ENCODE data around the gene ACAA1.
"Not testable (repeated sequence)": the region's sequence is repeated elsewhere in the genome, so short reads cannot be mapped to it uniquely, and the experiment has no call there.

The ACAA1 gene

DNA sequence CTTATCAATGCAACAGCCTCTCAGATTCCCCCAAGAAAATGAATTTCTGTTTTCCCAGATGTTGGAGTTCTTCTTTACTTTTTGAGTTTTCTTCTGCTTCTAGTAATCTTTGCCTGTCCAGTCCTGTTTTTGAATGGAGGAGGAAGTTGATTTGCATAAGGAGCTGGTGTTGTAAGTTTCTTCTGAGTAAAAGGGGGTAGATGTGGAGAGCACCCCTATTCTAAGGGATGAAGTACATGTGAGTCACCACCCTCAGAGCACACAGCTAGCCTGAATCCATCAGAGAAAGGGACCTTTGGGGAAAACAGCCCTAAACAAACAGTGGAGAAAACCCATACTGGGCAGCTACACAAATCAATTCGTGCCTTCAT, 34.5 kb downstream of the ACAA1 start:
- DNase-seq (ENCODE audit: low read depth in 2 of 2), result no peak

DNA sequence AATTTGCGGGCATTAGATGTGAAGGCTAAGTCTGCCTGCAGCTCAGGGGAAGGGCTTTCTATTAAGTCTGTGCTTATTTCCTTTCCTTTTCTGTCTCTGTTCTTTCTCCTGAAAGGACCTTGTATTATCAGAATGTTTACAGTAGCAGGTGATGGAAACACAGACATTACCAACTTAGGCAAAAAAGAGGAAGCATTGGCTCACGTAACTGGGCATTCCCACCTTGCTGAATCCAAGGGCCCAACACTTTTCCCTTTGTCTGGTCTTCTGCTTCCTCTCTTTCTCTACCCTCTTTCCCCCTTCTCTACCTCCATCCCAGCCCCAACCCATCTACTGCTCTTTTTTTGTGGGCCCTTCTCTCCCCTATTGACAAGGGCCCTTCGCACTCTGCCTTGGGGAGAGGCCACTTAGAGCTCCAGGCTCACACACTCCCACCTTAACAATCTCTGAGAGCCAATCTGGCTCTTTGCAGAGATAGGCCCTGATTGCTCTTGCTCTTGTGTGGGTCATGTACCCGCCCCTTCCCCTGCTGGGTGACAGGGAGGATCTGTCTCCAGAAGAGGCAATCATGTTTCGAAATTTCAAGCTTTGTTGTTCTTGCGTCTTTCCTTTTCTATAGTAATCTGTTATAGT, 35.0 kb downstream of the ACAA1 start:
- no peak for DNase-seq (ENCODE audit: low read depth in 2 of 2)

DNA sequence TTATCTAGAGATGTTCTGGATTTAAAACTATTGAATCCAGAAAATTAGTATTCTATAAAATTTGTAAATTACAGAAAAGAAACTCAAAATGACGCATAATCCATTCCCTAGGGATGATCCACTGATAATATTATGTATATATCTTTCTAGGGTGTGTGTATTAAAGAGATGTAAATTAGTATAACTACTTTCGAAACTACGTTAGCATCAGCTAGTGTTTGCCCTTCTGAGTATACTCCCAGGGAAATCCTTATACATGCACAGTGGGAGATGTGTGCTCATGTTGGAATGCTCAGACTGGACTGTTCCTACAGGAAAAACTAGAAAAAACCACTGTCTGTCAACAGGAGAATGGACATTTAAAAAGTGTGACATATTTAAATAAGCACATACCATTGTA, 36.4 kb downstream of the ACAA1 start:
- DNase-seq (ENCODE audit: low read depth in 2 of 2), result no peak

- no peak for DNase-seq (ENCODE audit: low read depth in 2 of 2)
These were observed 37.4 kb downstream of the ACAA1 start for GRCh38 chr3:38099518-38099917.

DNA sequence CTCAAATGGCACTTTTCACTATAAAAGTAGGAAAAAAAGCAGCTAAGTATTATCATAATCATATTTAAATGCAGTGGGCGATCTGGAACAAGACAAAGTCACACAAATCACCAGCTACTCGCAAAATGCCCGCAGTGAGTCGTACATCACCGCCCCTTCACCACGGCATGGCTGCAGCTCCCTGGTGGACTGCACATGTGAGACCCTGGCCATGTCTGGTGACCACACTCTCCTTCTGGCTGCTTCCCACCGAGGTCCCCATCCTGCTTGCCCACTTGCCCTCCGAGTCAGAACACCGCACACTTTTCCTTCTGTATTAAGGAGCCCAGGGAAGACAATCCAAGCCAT, 38.6 kb downstream of the ACAA1 start:
- DNase-seq (ENCODE audit: low read depth in 2 of 2), result no peak

DNA sequence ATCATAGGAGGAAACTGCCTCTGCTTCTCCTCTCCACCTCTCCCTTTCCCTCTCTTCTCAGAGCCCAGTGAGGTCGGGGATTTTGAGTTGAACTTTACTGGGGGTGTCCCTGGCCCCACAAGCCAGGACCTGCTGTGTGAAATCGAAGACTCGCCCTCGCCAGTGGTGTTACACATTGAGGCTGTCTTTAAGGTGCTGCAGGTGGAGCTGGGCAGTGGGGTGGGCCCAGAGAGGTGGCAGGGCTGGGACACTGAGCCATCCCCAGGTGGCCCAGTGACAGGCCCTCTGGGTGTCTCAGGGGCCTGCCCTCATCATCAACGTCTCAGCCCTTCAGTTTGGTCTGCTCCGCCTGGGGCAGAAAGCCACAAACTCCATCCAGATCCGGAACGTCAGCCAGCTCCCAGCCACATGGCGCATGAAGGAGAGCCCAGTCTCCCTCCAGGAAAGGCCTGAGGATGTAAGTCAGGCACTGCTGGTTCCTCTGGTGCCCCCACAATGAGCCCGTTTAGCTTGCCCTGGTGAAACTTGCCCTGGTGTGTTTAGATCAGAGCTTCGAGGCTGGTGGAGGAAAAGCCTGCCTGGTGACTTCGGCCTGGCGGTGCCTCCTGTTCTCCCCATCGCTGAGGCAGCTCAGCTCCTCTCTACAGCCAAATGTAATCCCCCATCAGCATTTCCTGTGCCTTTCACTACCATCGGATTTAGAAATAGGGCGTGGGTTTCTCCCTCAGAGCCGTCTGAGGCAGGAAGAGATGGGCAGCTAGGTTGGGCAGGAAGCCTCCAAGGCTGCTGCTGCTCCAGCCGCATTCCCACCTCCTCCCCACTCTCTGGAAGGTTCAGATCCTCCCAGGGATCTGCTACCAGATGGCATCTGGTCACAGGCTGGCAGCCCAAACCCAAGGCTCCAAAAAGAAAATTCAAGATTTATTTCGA, 39.2 kb downstream of the ACAA1 start:
- DNase-seq (ENCODE audit: low read depth in 2 of 2), result no peak

DNA sequence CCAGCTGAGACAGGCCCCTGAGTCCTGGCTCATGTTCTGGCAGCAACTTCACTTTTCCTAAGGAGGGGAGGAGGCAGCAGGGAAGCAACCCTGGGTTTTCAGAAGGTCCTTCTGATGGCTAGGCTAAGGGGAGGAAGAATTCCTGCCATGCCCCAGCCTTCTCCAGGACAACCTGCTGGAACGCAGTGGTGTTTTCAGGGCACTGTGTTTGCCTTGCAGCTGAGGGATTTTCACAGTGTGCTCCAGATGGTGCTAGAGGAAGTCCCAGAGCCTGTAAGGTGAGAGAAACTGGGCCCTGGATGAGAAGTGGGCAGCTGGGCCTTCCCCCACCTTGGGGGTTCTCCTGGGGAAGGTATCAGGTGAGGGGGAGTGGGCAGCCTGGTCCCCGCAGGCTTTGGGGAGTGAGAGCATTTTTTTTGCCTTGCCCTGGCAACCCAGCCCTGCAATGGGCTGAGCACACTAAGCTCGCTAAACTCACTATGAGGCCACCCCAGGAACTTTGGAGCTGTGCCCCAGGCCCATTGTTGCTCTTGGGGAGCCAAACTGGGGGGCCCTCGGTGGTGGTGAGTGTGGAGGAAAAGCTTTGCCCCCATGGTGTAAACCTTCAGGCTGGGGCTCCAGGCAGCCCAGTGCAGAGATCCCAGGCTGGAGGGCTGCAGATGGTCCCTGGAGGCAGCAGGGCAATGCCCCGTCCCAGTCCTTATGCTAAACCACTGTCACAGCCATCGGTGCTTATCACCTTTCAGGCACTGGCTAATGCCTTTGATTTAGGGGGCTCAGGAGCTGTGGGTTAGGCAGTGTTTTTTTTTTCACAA, 41.1 kb downstream of the ACAA1 start:
- DNase-seq (ENCODE audit: low read depth in 2 of 2), result no peak

- no peak for DNase-seq (ENCODE audit: low read depth in 2 of 2)
These were observed 41.9 kb downstream of the ACAA1 start for GRCh38 chr3:38094999-38095398.

- DNase-seq (ENCODE audit: low read depth in 2 of 2), result no peak
These were observed 46.5 kb downstream of the ACAA1 start for GRCh38 chr3:38090453-38090852.

- no peak for DNase-seq (ENCODE audit: low read depth in 2 of 2)
These were observed 47.8 kb downstream of the ACAA1 start for GRCh38 chr3:38089163-38089562.

GRCh38 chr3:38088126-38089078, 48.5 kb downstream of the ACAA1 start:
- DNase-seq (ENCODE audit: low read depth in 2 of 2), result no peak

DNA sequence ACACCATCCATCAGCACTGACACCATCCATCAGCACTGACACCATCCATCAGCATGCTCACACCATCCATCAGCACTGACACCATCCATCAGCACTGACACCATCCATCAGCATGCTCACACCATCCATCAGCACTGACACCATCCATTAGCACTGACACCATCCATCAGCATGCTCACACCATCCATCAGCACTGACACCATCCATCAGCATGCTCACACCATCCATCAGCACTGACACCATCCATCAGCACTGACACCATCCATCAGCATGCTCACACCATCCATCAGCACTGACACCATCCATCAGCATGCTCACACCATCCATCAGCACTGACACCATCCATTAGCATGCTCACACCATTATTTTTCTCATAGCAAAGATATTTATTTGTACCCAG, 49.6 kb downstream of the ACAA1 start:
- not testable (repeated sequence) for DNase-seq (ENCODE audit: low read depth in 2 of 2)

GRCh38 chr3:38086496-38086895, 50.4 kb downstream of the ACAA1 start:
- DNase-seq (ENCODE audit: low read depth in 2 of 2), result no peak

GRCh38 chr3:38085943-38086324, 51.0 kb downstream of the ACAA1 start:
- DNase-seq (ENCODE audit: low read depth in 2 of 2), result no peak

DNA sequence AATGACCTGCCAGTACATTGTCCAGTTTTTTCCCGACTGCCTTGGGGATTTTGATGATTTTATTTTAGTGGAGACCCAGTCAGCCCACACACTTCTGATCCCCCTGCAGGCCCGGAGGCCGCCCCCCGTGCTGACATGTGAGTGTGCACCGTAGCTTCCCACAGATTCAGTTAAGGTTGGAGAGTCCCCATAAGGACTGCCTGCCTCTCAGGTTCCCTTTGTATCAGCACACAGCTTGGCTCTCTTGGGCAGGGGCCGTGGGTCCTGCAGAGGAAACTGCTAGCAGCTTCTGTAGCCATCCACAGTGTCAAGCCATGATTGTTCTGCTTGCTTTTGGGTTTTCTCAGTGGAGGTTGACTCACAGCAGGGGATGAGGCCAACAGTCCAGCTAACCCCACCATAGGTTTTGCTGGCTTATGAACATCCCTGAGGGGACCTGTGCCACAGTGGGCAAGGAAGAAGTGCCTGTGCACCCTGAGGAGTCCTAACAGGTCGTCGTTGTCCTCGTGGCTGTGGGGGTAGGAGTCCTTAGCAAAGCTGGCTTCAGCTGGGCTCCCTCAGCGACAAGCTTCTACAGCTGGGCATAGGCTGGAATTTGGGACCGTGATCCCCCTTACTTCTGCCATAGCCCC, 51.5 kb downstream of the ACAA1 start:
- no peak for DNase-seq (ENCODE audit: low read depth in 2 of 2)

DNA sequence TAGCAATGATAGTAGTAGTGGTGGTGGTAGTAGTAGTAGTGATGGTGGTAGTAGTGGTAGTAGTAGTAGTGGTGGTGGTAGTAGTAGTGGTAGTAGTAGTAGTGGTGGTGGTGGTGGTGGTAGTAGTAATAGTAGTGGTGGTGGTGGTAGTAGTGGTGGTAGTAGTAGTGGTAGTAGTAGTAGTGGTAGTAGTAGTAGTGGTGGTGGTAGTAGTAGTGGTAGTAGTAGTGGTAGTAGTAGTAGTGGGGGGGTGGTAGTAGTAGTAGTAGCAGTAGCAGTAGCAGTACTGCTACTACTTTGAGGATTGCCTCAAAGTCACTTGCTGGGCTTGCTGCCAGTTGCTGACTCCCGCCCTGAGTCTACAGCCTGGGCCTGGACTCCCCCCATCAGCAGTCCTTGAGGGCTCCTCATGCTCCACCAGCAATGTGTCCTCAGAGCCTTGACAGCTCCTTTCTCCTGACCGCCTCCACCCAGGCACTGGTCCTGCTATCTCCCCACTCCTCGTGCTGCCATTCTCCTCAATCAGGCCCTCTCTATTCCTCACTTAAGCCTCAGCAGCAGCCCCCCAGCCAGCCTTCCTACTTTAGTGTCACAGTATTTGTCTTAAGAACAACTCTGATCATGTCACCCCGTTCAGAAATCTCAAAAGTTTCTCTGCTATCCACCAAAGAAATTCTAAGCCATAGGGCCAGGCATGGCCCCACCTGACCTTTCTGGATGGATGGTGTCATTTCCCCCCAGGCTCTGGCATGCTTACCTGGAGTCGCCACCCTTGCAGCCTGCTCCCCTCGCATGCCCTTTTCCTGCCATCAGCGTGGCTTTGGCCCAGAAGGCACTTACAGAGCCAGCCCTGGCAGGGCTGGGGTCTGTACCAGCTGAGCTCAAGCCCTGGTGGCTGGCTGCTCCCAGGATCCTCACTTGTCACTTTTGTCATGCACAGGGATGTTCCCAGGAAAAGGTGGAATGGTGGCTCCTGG, 52.3 kb downstream of the ACAA1 start:
- peak; percentile 2 for DNase-seq (ENCODE audit: low read depth in 2 of 2)

- DNase-seq (ENCODE audit: low read depth in 2 of 2), result no peak
These were observed 53.0 kb downstream of the ACAA1 start for GRCh38 chr3:38083871-38084333.

- DNase-seq (ENCODE audit: low read depth in 2 of 2), result not testable (repeated sequence)
These were observed 53.7 kb downstream of the ACAA1 start for GRCh38 chr3:38083254-38083653.

- DNase-seq (ENCODE audit: low read depth in 2 of 2), result not testable (repeated sequence)
These were observed 54.6 kb downstream of the ACAA1 start for GRCh38 chr3:38082296-38082695.

DNA sequence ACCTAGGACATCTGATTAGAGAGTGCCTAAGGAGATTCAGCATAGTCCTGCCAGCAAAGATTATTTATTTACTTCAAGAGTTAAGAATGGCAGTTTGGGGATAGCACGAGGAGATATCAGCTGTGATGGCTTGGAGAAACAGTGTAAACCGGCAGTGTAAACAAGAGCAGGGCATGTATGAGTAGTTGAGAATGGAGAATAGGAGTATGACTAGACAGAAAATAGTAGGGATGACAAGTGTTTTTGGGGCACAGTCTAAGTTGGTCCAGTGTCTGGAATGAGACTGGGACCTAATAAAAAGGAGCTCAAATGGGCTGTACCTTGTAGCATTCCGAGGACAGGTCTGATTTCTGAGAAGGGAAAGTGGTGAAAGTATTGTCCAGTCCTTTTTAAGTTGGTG, 59.9 kb downstream of the ACAA1 start:
- not testable (repeated sequence) for DNase-seq (ENCODE audit: low read depth in 2 of 2)

All from fibroblast of skin of left quadriceps (primary cell).